Sigmoid colon (tissue), 4 donors: ENCODE data around the gene PIGM.

ENCODE experiments used
- POLR2A ChIP-seq, 2 donors: fragments of 450-650 bp; IDR thresholded peaks; one replicate each; pipeline ENCODE4 v1.6.1; 2016; ENCODE audit warnings: antibody characterized with exemption in 2 of 2, mild to moderate bottlenecking in 2 of 2, moderate library complexity in 2 of 2
- POLR2AphosphoS5 ChIP-seq, 4 donors: sonication (generic); formaldehyde crosslinking; IDR thresholded peaks; one replicate each; pipeline ENCODE4 v1.6.1; 2017; ENCODE audit warnings: antibody characterized with exemption in 4 of 4
- TF ChIP-seq, protein P1 (sequence below), 4 experiments: fragments of 450-650 bp in 3 of 4; fragments of 200-600 bp in 1 of 4; IDR thresholded peaks; one replicate each; pipeline ENCODE4 v1.5.1; 2016 to 2019; ENCODE audit warnings: antibody characterized with exemption in 4 of 4, mild to moderate bottlenecking in 3 of 4, moderate library complexity in 2 of 4

DNA sequence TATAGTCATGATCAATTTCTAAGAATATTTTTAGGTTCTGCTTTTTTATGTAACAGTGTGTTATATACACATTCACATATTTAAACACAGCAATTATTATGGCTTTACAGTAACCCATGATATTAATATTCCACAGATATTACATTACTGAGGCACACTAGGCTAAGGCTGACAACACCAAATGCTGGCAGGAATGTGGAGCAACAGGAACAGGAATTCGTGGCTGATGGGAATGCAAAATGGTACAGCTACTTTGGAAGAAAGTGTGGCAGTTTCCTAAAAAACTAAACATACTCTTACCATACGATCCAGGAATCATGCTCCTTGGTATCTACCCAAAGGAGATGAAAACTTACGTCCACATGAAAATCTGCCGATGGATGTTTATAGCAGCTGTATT lies 47.7 kb upstream of the PIGM start:
- TF ChIP-seq POLR2A (IDR thresholded peaks at IDR 0.05): no peak
- TF ChIP-seq, protein P1, sequence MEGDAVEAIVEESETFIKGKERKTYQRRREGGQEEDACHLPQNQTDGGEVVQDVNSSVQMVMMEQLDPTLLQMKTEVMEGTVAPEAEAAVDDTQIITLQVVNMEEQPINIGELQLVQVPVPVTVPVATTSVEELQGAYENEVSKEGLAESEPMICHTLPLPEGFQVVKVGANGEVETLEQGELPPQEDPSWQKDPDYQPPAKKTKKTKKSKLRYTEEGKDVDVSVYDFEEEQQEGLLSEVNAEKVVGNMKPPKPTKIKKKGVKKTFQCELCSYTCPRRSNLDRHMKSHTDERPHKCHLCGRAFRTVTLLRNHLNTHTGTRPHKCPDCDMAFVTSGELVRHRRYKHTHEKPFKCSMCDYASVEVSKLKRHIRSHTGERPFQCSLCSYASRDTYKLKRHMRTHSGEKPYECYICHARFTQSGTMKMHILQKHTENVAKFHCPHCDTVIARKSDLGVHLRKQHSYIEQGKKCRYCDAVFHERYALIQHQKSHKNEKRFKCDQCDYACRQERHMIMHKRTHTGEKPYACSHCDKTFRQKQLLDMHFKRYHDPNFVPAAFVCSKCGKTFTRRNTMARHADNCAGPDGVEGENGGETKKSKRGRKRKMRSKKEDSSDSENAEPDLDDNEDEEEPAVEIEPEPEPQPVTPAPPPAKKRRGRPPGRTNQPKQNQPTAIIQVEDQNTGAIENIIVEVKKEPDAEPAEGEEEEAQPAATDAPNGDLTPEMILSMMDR (IDR thresholded peaks at IDR 0.05): no peak
- no peak for TF ChIP-seq POLR2AphosphoS5 (IDR thresholded peaks at IDR 0.05)
